Measurements from ENCODE around the gene TCIRG1.

DNA sequence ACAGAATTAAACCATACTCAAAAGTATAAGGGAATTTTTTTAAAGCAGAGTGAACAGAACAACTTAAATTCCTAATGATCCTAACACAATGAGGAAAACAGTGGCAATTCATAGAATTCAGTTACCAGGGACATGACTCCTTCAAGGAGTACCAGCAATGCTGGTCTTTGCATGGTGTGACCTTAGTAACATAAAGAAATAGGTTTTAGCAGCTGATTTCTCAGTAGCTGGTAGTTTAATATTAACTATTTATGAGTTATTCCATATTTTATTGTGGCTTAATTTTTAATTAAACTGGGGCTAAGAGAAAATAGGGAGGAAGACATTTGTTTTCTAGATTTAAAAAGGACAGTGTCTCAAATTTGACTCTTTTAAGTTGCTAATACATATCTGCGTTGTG is 51.5 kb downstream of the TCIRG1 start:
- TF ChIP-seq CTCF (IDR thresholded peaks at IDR 0.05; ENCODE audit: poor library complexity) (no peak), EZH2 (IDR thresholded peaks at IDR 0.05; ENCODE audit: borderline replicate concordance) (no peak)

Measured in hepatocyte (in vitro differentiated cells).